Measurements from ENCODE around the gene QSER1. TPM values are rescaled to one million over a fixed set of nuclear protein-coding genes. Genes with fewer than 3 reads are reported as not detected.

The QSER1 gene
- total and polyA plus RNA-seq, 10 of the 15 experiments (the other 5 are each of a cell fraction or from before 2014, with no cell fraction given): 2.1 to 15.0 (median 9.4) TPM

- ATAC-seq (no peak), DNase-seq (ENCODE audit: low read depth, low spot score) (no peak), FAIRE-seq (no peak)
- no peaks in the 10 kb centered on the region; a peak in 1 of 4 replicates for H3K36me3 ChIP-seq (ENCODE audit: control insufficient read depth in 2 of 2, insufficient read depth in 2 of 2, low read length in 1 of 2)
- POLR2A ChIA-PET: interaction anchor here (0.7 kb wide), 1 partner anchor 175 kb away, joined by 6 read pairs; no protein-coding TSS in a partner anchor
- CTCF ChIA-PET: interaction anchor here (1.6 kb wide), 1 partner anchor 107 kb away, joined by 5 read pairs; no protein-coding TSS in a partner anchor
- no peaks in the 10 kb centered on the region; the same call in 2 of the 3 replicates for H3K9me3 ChIP-seq (replicated peaks; ENCODE audit: control insufficient read depth, insufficient read depth, low read length)
- no peak overlapping the region for H3K4me2 ChIP-seq (ENCODE audit: control insufficient read depth, insufficient read depth)
- intact Hi-C loops (cut with micrococcal nuclease; ENCODE audit: unreplicated experiment) (no loop called here), in situ Hi-C loops (cut with MboI) (no loop called here)
- H3K4me1 ChIP-seq (ENCODE audit: control insufficient read depth, insufficient read depth, low read length): no peaks in the 10 kb centered on the region
- RAD21 ChIA-PET (ENCODE audit: unreplicated experiment): no interaction called here
- SMC1A ChIA-PET (ENCODE audit: uncharacterized antibody, unreplicated experiment): no interaction called here
- TF ChIP-seq YBX1 (IDR thresholded peaks at IDR 0.05): no peak
- no peak for TF ChIP-seq SMAD1 (IDR thresholded peaks at IDR 0.05; ENCODE audit: low read depth, partially characterized antibody)
- no peak for TF ChIP-seq CHD2 (IDR thresholded peaks at IDR 0.05; ENCODE audit: borderline replicate concordance, low read depth, low read length)
- TF ChIP-seq CREB1 (IDR thresholded peaks at IDR 0.05; ENCODE audit: low read depth): no peak
- no peak for TF ChIP-seq CEBPB (IDR thresholded peaks at IDR 0.05; ENCODE audit: borderline replicate concordance in 1 of 2, low read depth in 2 of 2, low read length in 2 of 2)
- TF ChIP-seq NRF1 (conservative IDR thresholded peaks at IDR 0.05; ENCODE audit: low read depth, low read length): no peak
- TF ChIP-seq TCF12 (IDR thresholded peaks at IDR 0.05; ENCODE audit: low read depth, low read length): no peak
- no peak for TF ChIP-seq CHD1 (IDR thresholded peaks at IDR 0.05; ENCODE audit: low read depth, low read length)
- TF ChIP-seq SPI1 (IDR thresholded peaks at IDR 0.05; ENCODE audit: borderline replicate concordance, insufficient read depth, low read depth, low read length): no peak
- no peak for TF ChIP-seq EZH2 (IDR thresholded peaks at IDR 0.05; ENCODE audit: borderline replicate concordance, control insufficient read depth, low read depth, low read length)
- no TSS peak for BruUV-seq (replicated peaks)
- H3K4me3 ChIP-seq: no peak overlapping the region
- H3K79me2 ChIP-seq (ENCODE audit: control insufficient read depth, insufficient read depth, low read length): peaks cover 27% of the 10 kb centered on the region
- no peak overlapping the region for H3K9ac ChIP-seq (ENCODE audit: control insufficient read depth, insufficient read depth, low read length)
- WGBS (ENCODE audit: insufficient coverage, insufficient replicate concordance, low lambda C conversion rate, missing lambda C conversion rate): 100% methylated on average over 1 of the region's 1 CpG
- H3K27me3 ChIP-seq (replicated peaks in 1 of 2; ENCODE audit: control insufficient read depth in 2 of 2, insufficient read depth in 2 of 2, low read length in 1 of 2): no peaks in the 10 kb centered on the region
- no peak overlapping the region for H3K27ac ChIP-seq (ENCODE audit: control insufficient read depth, insufficient read depth)
- H4K20me1 ChIP-seq (ENCODE audit: control insufficient read depth, insufficient read depth): no peaks in the 10 kb centered on the region
- H2AFZ ChIP-seq (ENCODE audit: control insufficient read depth, low read depth, low read length): no peak overlapping the region
These were observed 23.8 kb downstream of the QSER1 start for GRCh38 chr11:32916361-32916760.

Data from GM12878 (cell line).